ENCODE measurements around the gene VPS35L. TPM values are rescaled to one million over a fixed set of nuclear protein-coding genes. Genes with fewer than 3 reads are reported as not detected.

The VPS35L gene
- total RNA-seq, 2 experiments from 2014 or later: 25.8 to 28.3 TPM

- Histone ChIP-seq H3K9me3 (ENCODE audit: control insufficient read depth in 1 of 2, insufficient read depth in 1 of 2, low read length in 2 of 2) (no peaks in the 10 kb centered on the region), H3K4me1 (ENCODE audit: insufficient read depth, low read length) (no peaks in the 10 kb centered on the region), H3K4me3 (ENCODE audit: low read length) (no peak overlapping the region), H3K36me3 (ENCODE audit: insufficient read depth, low read length) (peaks cover 68% of the 10 kb centered on the region), H3K27me3 (ENCODE audit: control insufficient read depth in 1 of 2, insufficient read depth in 2 of 2, low read length in 2 of 2) (no peaks in the 10 kb centered on the region), H3K27ac (ENCODE audit: low read depth in 1 of 2, low read length in 2 of 2) (no peak overlapping the region)
- Mint-ChIP-seq H3K27me3 (no peaks in the 10 kb centered on the region), H3K4me3 (no peak overlapping the region), H3K4me1 (ENCODE audit: low read depth) (peaks cover 14% of the 10 kb centered on the region), H3K9me3 (no peaks in the 10 kb centered on the region), H3K27ac (peak overlapping the region; percentile 14), H3K36me3 (ENCODE audit: low read depth) (peaks cover 82% of the 10 kb centered on the region)
- CTCF ChIA-PET: no interaction called here
- POLR2A ChIA-PET: no interaction called here
- DNase-seq: no peak
- no peak for ATAC-seq (ENCODE audit: poor library complexity)
- no peak for TF ChIP-seq CTCF (IDR thresholded peaks at IDR 0.05)
- intact Hi-C loops (cut with DNase I, micrococcal nuclease): no loop called here
Measured at GRCh38 chr16:19704321-19705145, 149.0 kb downstream of the VPS35L start.

GRCh38 chr16:19705146-19705501 is 149.6 kb downstream of the VPS35L start:
- Histone ChIP-seq H3K9me3 (ENCODE audit: control insufficient read depth in 1 of 2, insufficient read depth in 1 of 2, low read length in 2 of 2) (no peaks in the 10 kb centered on the region), H3K4me1 (ENCODE audit: insufficient read depth, low read length) (no peaks in the 10 kb centered on the region), H3K27ac (ENCODE audit: low read depth in 1 of 2, low read length in 2 of 2) (no peak overlapping the region), H3K36me3 (ENCODE audit: insufficient read depth, low read length) (peaks cover 68% of the 10 kb centered on the region), H3K27me3 (ENCODE audit: control insufficient read depth in 1 of 2, insufficient read depth in 2 of 2, low read length in 2 of 2) (no peaks in the 10 kb centered on the region), H3K4me3 (ENCODE audit: low read length) (no peak overlapping the region)
- no peak for ATAC-seq (ENCODE audit: poor library complexity)
- H3K27ac Mint-ChIP-seq: peak overlapping the region; percentile 14
- no peak for DNase-seq
- H3K9me3 Mint-ChIP-seq: no peaks in the 10 kb centered on the region
- ChIA-PET POLR2A (no interaction called here), CTCF (no interaction called here)
- peaks cover 82% of the 10 kb centered on the region for H3K36me3 Mint-ChIP-seq (ENCODE audit: low read depth)
- TF ChIP-seq CTCF (IDR thresholded peaks at IDR 0.05): no peak
- intact Hi-C loops (cut with DNase I, micrococcal nuclease): no loop called here
- H3K27me3 Mint-ChIP-seq: no peaks in the 10 kb centered on the region
- H3K4me3 Mint-ChIP-seq: no peak overlapping the region
- H3K4me1 Mint-ChIP-seq (ENCODE audit: low read depth): peaks cover 13% of the 10 kb centered on the region

- H3K27me3 ChIP-seq (ENCODE audit: control insufficient read depth in 1 of 2, insufficient read depth in 2 of 2, low read length in 2 of 2): no peaks in the 10 kb centered on the region
- H3K27ac ChIP-seq (ENCODE audit: low read depth in 1 of 2, low read length in 2 of 2): no peak overlapping the region
- Mint-ChIP-seq H3K27me3 (no peaks in the 10 kb centered on the region), H3K4me3 (no peak overlapping the region), H3K4me1 (ENCODE audit: low read depth) (peaks cover 8% of the 10 kb centered on the region), H3K9me3 (no peaks in the 10 kb centered on the region), H3K36me3 (ENCODE audit: low read depth) (peaks cover 82% of the 10 kb centered on the region), H3K27ac (no peak overlapping the region)
- ATAC-seq (ENCODE audit: poor library complexity) (no peak), DNase-seq (no peak)
- no peaks in the 10 kb centered on the region for H3K9me3 ChIP-seq (ENCODE audit: control insufficient read depth in 1 of 2, insufficient read depth in 1 of 2, low read length in 2 of 2)
- H3K4me3 ChIP-seq (ENCODE audit: low read length): no peak overlapping the region
- POLR2A ChIA-PET: no interaction called here
- CTCF ChIA-PET: no interaction called here
- no peak for TF ChIP-seq CTCF (IDR thresholded peaks at IDR 0.05)
- H3K4me1 ChIP-seq (ENCODE audit: insufficient read depth, low read length): no peaks in the 10 kb centered on the region
- intact Hi-C loops (cut with DNase I, micrococcal nuclease): no loop called here
- H3K36me3 ChIP-seq (ENCODE audit: insufficient read depth, low read length): peaks cover 70% of the 10 kb centered on the region
Measured at GRCh38 chr16:19705843-19706242, 150.3 kb downstream of the VPS35L start.

Data from CD4-positive, alpha-beta T cell (primary cell).